Memory B cell (primary cell): ENCODE measurements around the gene TSPAN5.

Source experiments
- ATAC-seq: fragments of 150-1000 bp; cut with Tn5 transposase; 2 replicates; pipeline ENCODE4 v1.10.0; 2021; ENCODE audit warnings: low read depth, mild to moderate bottlenecking, moderate library complexity
- DNase-seq, 2 donors: peaks; one replicate each; pipeline ENCODE4 v3.0.0; 2022; ENCODE audit warnings: low spot score in 2 of 2
- H3K27ac Mint-ChIP-seq: one replicate; pipeline ENCODE4 v1.8.0; 2022; ENCODE audit warnings: mild to moderate bottlenecking, moderate library complexity, mixed read lengths
- H3K27me3 Mint-ChIP-seq: one replicate; pipeline ENCODE4 v1.8.0; 2022; ENCODE audit warnings: mixed read lengths
- H3K36me3 Mint-ChIP-seq: one replicate; pipeline ENCODE4 v1.8.0; 2022; ENCODE audit warnings: mild to moderate bottlenecking, mixed read lengths
- H3K4me1 Mint-ChIP-seq: one replicate; pipeline ENCODE4 v1.8.0; 2022; ENCODE audit warnings: mixed read lengths
- H3K4me3 Mint-ChIP-seq: one replicate; pipeline ENCODE4 v1.8.0; 2022; ENCODE audit warnings: mild to moderate bottlenecking, moderate library complexity, mixed read lengths
- H3K9me3 Mint-ChIP-seq: one replicate; pipeline ENCODE4 v1.8.0; 2022; ENCODE audit warnings: mixed read lengths

The TSPAN5 gene

GRCh38 chr4:98627531-98628257 lies 30.7 kb downstream of the TSPAN5 start:
- H3K4me1 Mint-ChIP-seq = peaks cover 22% of the 10 kb centered on the region
- no peak overlapping the region for H3K27ac Mint-ChIP-seq
- H3K27me3 Mint-ChIP-seq = no peaks in the 10 kb centered on the region
- H3K4me3 Mint-ChIP-seq = no peak overlapping the region
- H3K36me3 Mint-ChIP-seq = peaks cover 13% of the 10 kb centered on the region
- no peaks in the 10 kb centered on the region for H3K9me3 Mint-ChIP-seq
- DNase-seq (no peak), ATAC-seq (no peak)

DNA sequence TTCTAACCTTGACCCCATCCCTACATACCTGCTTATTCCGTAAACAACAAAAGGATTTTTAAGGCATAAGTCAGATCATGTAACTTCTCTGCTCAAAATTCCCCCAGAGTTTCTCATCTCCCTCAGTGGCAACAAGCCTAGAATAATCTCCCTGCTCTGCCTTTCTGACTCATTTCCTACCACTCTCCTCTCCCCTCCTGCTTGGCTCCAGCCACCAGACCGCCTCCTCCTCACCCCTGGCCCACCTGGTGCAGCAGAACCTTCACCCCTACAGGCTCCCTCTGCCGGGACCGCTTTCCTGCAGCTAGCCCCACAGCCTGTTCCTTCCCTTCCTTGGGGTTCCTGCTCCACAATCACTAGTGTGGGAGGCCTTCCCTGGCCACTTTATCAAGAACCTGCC lies 32.1 kb downstream of the TSPAN5 start:
- Mint-ChIP-seq H3K4me1 (peaks cover 18% of the 10 kb centered on the region), H3K4me3 (no peak overlapping the region), H3K36me3 (peaks cover 11% of the 10 kb centered on the region), H3K27me3 (no peaks in the 10 kb centered on the region), H3K27ac (peak overlapping the region; percentile 2), H3K9me3 (no peaks in the 10 kb centered on the region)
- ATAC-seq (no peak), DNase-seq (no peak)

- H3K4me1 Mint-ChIP-seq = peaks cover 18% of the 10 kb centered on the region
- H3K27me3 Mint-ChIP-seq = no peaks in the 10 kb centered on the region
- ATAC-seq = no peak
- peaks cover 11% of the 10 kb centered on the region for H3K36me3 Mint-ChIP-seq
- H3K4me3 Mint-ChIP-seq = no peak overlapping the region
- DNase-seq = no peak
- no peaks in the 10 kb centered on the region for H3K9me3 Mint-ChIP-seq
- peak overlapping the region; percentile 2 for H3K27ac Mint-ChIP-seq
Measured at GRCh38 chr4:98625920-98626319, 32.5 kb downstream of the TSPAN5 start.

DNA sequence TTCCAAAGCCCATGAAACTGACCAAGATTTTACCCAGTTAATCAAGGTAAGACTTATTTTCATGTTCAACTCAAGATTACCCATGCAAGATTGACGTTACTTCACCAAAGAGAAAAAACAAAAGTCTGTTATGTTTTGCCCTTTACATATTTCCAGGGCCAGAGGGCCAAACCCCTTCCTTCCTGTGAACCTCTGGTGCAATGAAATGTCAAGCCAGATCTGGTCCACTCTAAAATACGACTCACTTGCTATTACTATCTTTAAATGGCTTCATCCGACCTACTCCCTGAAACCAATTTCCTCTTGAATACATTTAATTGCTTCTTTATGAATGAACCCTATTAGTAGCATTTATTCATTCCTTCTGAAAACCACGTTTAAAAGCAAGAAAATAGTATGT lies 33.0 kb downstream of the TSPAN5 start:
- H3K27ac Mint-ChIP-seq = no peak overlapping the region
- ATAC-seq = no peak
- peaks cover 11% of the 10 kb centered on the region for H3K36me3 Mint-ChIP-seq
- H3K4me3 Mint-ChIP-seq = no peak overlapping the region
- no peaks in the 10 kb centered on the region for H3K27me3 Mint-ChIP-seq
- peaks cover 18% of the 10 kb centered on the region for H3K4me1 Mint-ChIP-seq
- no peak for DNase-seq
- no peaks in the 10 kb centered on the region for H3K9me3 Mint-ChIP-seq

GRCh38 chr4:98624642-98625041 lies 33.8 kb downstream of the TSPAN5 start:
- Mint-ChIP-seq H3K36me3 (peaks cover 11% of the 10 kb centered on the region), H3K27me3 (no peaks in the 10 kb centered on the region), H3K4me1 (peaks cover 18% of the 10 kb centered on the region), H3K9me3 (no peaks in the 10 kb centered on the region), H3K27ac (no peak overlapping the region), H3K4me3 (no peak overlapping the region)
- DNase-seq (no peak), ATAC-seq (no peak)

DNA sequence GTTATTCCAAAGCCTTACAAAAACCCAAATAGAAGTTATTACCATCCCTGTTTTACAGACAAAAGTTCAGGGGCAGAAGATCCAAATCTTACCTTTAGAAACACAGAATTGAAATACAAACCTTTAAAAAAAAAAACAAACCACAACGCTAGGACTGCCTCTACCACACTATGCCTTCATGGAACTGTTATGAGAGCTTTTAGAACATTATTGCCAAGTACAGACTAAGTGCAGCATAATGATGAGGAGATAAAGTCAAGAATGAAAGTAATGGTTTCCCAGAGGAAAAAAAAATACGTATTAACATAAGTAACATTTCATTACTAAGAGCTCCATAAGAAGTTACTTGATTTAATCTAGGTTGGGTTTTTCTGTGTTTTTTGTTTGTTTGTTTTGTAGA lies 34.3 kb downstream of the TSPAN5 start:
- Mint-ChIP-seq H3K9me3 (no peaks in the 10 kb centered on the region), H3K27me3 (no peaks in the 10 kb centered on the region), H3K4me3 (no peak overlapping the region), H3K27ac (no peak overlapping the region), H3K36me3 (peaks cover 11% of the 10 kb centered on the region), H3K4me1 (peaks cover 18% of the 10 kb centered on the region)
- no peak for DNase-seq
- no peak for ATAC-seq

DNA sequence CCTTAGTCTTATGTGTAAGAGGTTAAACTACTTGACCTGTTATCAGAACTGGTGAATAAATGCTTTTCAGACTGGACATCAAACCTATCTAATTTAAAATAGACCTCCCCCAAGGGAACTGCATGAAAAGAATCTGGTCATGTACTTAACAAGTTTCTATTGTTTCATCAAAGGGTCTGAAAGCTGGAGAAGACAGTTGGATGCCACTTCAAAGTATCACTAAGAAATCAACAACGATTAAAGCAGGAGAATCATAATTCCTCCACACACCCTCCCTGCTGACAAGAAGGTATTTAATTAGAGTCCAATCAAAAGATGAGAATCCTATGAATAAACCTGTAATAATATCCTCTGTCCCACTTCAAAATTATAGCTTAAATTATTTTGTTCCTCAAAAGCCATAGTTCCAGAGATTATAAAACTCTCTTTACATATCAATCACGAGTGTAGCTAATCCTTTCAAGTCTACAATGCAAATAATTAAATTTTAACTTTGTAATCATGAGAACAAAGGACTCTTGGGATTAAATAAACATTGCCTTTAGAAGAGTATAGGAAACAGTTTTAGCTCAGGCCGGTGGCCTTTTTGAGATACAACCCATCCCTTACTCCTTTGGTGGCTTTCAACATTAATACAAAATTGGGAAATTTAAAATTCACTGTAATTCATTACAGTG lies 35.1 kb downstream of the TSPAN5 start:
- no peaks in the 10 kb centered on the region for H3K27me3 Mint-ChIP-seq
- H3K4me3 Mint-ChIP-seq = no peak overlapping the region
- H3K9me3 Mint-ChIP-seq = no peaks in the 10 kb centered on the region
- DNase-seq (no peak), ATAC-seq (no peak)
- H3K36me3 Mint-ChIP-seq = peaks cover 10% of the 10 kb centered on the region
- peaks cover 18% of the 10 kb centered on the region for H3K4me1 Mint-ChIP-seq
- H3K27ac Mint-ChIP-seq = no peak overlapping the region

- Mint-ChIP-seq H3K4me1 (peaks cover 9% of the 10 kb centered on the region), H3K36me3 (no peaks in the 10 kb centered on the region), H3K4me3 (no peak overlapping the region), H3K9me3 (no peaks in the 10 kb centered on the region), H3K27ac (no peak overlapping the region), H3K27me3 (no peaks in the 10 kb centered on the region)
- DNase-seq (no peak), ATAC-seq (no peak)
Measured at GRCh38 chr4:98620087-98620784, 38.2 kb downstream of the TSPAN5 start.

- H3K4me3 Mint-ChIP-seq = no peak overlapping the region
- ATAC-seq (no peak), DNase-seq (no peak)
- no peak overlapping the region for H3K27ac Mint-ChIP-seq
- peaks cover 8% of the 10 kb centered on the region for H3K4me1 Mint-ChIP-seq
- H3K9me3 Mint-ChIP-seq = no peaks in the 10 kb centered on the region
- no peaks in the 10 kb centered on the region for H3K36me3 Mint-ChIP-seq
- H3K27me3 Mint-ChIP-seq = no peaks in the 10 kb centered on the region
Measured at GRCh38 chr4:98619180-98619579, 39.2 kb downstream of the TSPAN5 start.

DNA sequence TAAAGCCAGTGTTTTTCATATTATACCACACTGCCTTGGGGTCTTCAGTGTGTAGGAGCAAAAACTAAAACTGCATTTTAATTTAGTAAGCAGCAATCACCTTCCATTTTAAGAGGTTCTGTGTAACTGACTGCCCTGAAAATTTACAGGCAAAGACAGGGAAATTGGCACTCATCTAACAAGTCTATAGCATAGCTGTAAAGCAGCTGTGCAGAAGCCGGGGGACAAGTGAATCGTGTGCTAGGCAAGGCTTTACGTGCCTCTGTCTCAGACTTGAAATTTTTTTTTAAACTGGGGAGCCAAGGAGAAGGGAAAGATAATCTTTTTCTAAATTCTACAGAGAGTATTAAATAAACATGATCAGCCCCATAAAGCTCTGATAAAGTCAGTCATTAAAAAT lies 39.7 kb downstream of the TSPAN5 start:
- H3K4me1 Mint-ChIP-seq = peaks cover 9% of the 10 kb centered on the region
- no peak for DNase-seq
- H3K27ac Mint-ChIP-seq = no peak overlapping the region
- ATAC-seq = no peak
- no peaks in the 10 kb centered on the region for H3K27me3 Mint-ChIP-seq
- H3K9me3 Mint-ChIP-seq = no peaks in the 10 kb centered on the region
- no peaks in the 10 kb centered on the region for H3K36me3 Mint-ChIP-seq
- H3K4me3 Mint-ChIP-seq = no peak overlapping the region

DNA sequence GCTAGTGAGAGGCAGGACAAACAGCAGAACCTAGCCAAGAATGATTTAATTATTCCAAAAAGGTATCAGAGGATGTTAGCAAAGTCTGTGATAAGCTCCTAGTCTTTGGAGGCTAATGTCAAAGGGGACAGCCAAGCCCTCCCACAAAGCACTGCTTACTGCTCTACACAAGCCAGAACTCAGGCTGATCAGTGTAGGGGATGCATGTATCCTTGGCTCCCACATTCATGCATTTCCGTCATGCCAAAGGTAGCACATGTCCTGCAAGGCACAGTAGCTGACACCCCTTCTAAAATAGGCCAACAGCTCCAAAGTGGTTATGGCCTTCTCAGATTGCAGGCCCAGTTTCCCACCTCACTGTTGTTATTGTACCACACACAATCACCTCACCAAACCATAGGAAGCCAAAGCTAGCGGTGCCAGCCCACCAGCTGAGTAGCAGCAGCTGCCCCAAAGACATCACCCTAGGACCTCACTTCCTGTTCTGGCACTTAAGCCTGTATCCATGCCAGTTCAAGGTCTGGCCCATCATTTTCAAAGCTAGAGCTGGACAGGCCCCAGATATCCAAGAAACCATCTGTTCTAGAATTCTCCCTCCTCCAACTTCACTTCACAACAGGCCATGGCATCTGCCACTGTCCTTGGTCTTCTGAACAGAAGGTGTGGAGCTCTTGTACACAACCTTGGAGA lies 40.9 kb downstream of the TSPAN5 start:
- Mint-ChIP-seq H3K36me3 (no peaks in the 10 kb centered on the region), H3K27me3 (no peaks in the 10 kb centered on the region), H3K4me3 (no peak overlapping the region), H3K9me3 (no peaks in the 10 kb centered on the region), H3K27ac (no peak overlapping the region), H3K4me1 (peaks cover 15% of the 10 kb centered on the region)
- DNase-seq (no peak), ATAC-seq (no peak)

- ATAC-seq (no peak), DNase-seq (no peak)
- Mint-ChIP-seq H3K4me1 (peaks cover 20% of the 10 kb centered on the region), H3K36me3 (no peaks in the 10 kb centered on the region), H3K27me3 (no peaks in the 10 kb centered on the region), H3K27ac (no peak overlapping the region), H3K9me3 (no peaks in the 10 kb centered on the region), H3K4me3 (no peak overlapping the region)
Measured at GRCh38 chr4:98615991-98616390, 42.4 kb downstream of the TSPAN5 start.

DNA sequence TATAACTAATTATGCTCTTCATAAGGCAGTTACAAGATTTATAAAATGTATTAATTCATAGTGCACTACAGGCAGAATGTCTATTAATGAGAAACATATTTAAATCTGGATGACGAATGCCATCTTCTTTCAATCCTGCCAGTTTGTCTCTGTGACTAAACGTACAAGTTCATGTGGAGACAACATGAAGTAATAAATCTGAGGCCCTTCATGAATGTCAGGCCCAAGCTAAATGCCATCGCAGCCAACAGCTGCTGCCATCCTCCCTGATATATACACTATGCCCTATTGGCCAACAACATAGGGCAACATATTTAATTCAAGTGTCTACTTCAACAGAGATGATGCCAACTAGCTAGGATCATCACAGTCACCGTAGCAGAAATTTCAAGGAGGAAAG lies 43.7 kb downstream of the TSPAN5 start:
- peaks cover 20% of the 10 kb centered on the region for H3K4me1 Mint-ChIP-seq
- H3K9me3 Mint-ChIP-seq = no peaks in the 10 kb centered on the region
- H3K36me3 Mint-ChIP-seq = no peaks in the 10 kb centered on the region
- ATAC-seq (no peak), DNase-seq (no peak)
- no peak overlapping the region for H3K4me3 Mint-ChIP-seq
- H3K27ac Mint-ChIP-seq = no peak overlapping the region
- no peaks in the 10 kb centered on the region for H3K27me3 Mint-ChIP-seq

DNA sequence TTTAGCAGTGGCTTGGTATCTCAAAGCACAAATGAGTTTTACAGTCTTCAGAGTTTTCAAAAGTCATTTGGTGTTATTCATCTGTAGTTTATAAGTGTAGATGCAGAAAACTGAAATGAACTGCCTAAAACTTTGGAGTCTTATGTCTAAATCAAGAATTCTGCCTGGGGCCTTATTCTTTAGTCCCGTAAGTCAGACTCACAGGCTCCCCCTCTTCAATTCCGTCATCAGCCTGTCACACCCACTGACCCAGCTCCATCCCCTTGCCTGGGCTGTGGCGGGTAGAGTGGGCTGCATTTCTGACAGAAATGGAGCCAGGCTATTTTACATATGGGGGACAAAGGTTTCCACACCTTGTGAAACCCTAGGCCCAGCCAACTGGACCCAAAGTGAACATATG lies 44.3 kb downstream of the TSPAN5 start:
- no peaks in the 10 kb centered on the region for H3K9me3 Mint-ChIP-seq
- no peak overlapping the region for H3K27ac Mint-ChIP-seq
- DNase-seq (no peak), ATAC-seq (no peak)
- H3K4me1 Mint-ChIP-seq = peaks cover 20% of the 10 kb centered on the region
- no peaks in the 10 kb centered on the region for H3K27me3 Mint-ChIP-seq
- no peak overlapping the region for H3K4me3 Mint-ChIP-seq
- no peaks in the 10 kb centered on the region for H3K36me3 Mint-ChIP-seq
